HG03039 (cell line): Measurements from ENCODE around the gene NUDT3.
"Not testable (repeated sequence)": the region's sequence is repeated elsewhere in the genome, so short reads cannot be mapped to it uniquely, and the experiment has no call there.

Source experiments
- ATAC-seq: cut with Tn5 transposase; IDR thresholded peaks from one replicate; pipeline ENCODE4 v1.9.1; 2021; ENCODE audit warnings: mild to moderate bottlenecking, moderate library complexity; ENCODE audit not compliant: unreplicated experiment

NUDT3 gene

DNA sequence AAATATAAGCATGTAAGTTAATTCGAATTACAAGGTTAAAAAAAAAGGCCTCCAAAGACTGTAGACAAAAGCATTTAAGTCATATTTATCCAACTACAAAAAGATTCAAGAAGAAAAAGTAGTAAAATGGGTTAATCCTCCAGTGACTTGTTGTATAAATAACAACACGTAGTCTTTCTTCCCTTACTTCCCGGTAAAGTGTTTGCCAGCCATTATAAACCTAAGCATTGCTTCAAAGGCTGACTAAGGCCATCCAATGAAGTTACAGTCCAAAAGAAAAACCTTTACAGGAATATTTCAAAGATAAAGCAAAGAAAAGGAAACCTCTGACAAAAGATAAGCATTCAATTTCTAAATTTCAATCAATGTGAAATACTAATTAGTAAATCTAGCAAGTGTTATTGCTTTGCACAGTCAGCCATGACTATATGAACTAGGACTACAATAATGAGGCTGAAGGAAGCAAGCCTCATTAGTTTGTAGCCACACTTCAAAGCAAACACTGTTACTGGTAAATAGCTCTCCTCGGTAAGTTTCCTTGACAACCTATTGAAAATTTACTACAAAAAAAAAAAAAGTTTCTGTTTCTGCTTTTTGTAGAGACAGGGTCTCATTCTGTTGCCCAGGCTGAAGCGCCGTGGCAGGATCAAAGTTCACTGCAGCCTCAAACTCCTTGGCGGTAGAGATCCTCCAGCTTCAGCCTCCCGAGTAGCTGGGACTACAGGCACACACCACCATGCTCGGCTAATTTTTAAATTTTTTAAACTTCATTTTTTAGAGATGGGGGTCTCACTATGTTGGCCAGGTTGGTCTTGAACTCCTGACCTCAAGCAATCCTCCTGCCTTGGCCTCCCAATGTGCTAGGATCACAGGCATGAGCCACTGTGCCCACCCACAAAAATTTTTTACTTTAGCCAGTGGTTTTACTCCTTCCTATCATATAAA is 46.0 kb downstream of the NUDT3 start:
- ATAC-seq: no peak

DNA sequence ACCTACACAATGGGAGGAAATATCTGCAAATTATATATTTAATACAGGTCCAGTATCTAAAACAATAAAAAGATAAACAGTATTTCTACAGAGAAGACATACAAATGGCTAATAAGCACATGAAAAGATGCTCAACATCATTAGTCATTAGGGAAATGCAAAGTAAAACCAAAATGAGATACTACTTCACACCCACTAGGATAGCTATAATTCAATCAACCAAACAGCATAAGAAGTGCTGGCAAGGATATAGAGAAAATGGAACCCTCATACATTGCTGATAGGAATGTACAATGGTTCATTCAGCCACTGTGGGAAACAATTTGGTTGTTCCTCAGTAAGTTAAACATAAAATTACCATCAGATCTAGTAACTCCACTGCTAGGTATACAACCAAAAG is 48.7 kb downstream of the NUDT3 start:
- ATAC-seq: no peak

DNA sequence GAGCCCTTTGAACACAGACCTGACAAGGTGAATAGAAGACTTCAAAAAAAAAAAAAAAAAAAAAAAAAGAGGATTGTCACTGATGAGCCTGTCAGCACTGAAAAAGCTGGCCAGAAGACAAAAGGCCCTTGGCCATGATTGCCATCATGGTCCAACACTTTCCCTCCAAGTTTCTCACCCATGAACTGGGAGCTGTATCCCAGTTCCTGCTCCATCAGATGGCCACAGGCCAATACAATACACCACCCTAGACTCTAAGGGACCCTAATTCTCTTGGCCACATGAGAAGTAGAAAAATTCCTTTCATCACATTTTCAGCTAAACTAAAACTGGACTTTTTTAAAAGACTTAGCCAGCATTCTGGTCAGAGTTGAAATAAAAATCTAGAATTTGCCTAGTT is 50.2 kb downstream of the NUDT3 start:
- ATAC-seq: no peak

DNA sequence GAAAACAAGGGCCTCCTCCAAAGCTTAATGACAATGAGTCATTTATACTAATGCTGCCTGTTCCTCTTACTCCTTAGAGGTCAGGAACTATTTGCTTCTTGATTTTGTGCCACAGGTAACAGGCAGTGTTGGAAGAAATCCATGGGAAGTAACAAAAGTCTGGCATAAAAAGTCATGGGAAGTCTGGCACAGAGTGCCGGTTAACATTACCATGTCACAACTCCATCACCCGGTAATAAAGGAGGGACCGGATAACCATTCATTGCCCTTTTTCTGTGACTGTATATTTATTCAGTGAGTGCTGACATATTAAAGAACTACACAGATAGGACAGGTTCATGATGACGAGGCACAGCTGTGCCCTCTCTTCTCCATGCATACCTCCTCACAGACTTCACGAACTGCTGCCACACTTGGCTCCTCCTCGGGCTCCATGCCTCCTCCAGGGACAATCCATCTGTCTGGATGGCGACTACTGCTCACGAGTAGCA is 50.9 kb downstream of the NUDT3 start:
- no peak for ATAC-seq

DNA sequence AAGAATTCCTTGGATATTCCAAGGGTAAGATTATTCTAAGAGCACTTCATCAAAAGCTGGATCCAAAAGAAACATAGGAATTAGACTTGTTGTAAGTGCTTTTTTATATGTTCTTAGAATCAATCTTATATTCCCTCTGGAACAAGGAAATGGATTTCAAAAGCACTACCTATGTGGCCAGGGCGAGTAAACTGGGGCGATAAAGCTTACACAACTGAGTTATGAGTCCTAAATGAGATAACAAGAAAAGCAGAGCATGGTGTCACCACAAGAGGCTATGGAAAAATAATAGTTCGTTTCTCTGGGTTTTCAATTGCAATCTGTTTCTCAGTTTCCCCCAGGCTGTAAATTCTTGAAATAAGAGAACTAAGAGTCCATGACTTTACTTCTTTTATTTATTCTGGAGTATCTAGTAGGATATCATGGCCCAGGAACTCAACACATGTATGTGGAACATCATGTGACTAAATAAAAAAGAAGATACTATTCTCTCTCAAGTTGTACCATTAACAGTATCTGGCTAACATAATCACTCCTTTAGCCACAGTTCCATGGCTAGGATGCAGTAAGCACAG is 51.5 kb downstream of the NUDT3 start:
- ATAC-seq: no peak

DNA sequence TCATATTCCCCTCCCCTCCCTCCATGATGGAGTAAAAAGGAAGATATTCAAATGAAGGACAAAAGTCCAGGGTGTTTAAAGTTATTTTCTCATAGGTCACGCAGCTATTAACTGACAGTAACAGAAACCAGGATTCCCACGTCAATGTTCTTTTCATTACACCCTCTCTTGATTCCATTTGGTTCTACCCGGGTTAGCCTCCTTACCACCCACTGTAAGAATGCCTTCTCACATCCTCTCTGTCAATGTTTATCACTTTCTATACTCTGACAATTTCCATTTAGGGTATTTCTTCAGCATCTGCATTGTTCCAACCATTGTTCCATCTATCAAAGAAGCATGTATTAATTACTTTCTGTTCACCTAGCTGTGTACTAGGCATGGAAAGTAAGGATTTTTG is 52.1 kb downstream of the NUDT3 start:
- ATAC-seq: no peak

DNA sequence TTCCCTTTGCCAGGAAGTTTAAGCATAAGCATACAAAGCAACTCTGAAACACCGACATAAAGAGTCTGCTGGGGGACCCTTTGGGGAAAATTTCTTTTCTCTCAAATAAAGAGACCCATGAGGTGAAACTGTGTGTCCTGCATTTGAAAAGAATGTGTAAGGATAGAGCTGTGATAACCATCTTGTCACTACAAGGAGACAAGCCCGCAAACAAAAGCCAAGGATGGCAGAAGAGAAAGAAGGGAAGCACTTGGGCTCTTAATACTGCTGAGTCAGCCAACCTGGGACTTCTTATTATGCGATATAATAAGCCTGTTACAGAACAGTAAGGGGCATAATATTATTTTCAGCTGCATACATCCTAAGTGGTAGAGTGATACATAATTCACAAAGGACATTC is 52.5 kb downstream of the NUDT3 start:
- no peak for ATAC-seq

DNA sequence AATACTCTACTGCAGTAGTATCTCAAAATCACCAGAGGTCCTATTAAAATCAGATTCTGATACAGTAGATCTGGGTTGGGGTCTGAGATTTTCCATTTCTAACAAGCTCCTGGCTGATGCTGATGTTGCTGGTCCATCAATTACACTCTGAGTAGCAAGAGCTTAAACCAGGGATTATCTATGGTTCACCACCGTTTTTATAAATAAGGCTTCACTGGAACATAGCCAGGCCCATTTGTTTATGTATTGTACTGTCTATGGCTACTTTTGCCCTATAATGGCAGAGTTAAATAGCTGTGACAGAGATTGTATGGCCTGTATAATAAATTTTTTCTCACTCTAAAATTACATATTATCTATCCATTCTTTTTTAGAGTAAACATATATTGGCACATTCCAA is 53.0 kb downstream of the NUDT3 start:
- no peak for ATAC-seq

DNA sequence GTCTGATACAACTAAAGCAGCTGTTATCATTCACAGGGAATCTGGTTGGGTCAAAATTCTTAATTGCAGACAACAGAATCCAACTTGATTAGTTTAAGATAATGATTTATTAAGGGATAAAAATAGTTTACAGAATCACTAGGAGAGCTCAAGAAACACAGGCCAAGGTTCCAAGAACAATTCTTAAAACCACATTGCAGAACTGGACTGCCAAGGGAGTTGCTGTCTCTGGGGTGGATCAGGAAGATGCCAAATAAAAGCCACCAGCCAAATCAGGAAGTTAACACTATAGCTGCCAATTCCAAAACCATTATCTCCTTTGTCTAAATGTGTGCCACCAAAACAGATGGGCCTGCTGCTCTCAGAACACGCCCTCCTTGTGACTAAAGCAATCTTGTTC is 53.7 kb downstream of the NUDT3 start:
- no peak for ATAC-seq

DNA sequence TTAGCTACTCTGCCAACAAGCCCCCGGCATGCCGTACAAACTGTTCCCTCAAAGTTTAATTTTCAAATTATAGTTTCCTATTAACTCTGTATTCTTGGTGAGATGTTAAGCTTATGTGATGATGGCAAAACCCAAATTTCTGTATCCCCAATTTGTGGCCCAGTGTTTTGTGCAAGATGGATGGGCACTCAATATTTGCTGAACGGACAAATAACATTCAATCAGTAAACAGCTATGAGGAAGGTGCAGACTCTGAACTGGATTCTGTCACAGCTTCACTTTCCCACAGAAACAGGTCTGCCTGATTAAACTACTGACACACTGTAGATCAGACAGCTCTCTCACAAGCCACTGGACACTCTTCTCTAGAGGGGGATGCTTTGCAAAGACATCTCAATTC is 54.1 kb downstream of the NUDT3 start:
- no peak for ATAC-seq

DNA sequence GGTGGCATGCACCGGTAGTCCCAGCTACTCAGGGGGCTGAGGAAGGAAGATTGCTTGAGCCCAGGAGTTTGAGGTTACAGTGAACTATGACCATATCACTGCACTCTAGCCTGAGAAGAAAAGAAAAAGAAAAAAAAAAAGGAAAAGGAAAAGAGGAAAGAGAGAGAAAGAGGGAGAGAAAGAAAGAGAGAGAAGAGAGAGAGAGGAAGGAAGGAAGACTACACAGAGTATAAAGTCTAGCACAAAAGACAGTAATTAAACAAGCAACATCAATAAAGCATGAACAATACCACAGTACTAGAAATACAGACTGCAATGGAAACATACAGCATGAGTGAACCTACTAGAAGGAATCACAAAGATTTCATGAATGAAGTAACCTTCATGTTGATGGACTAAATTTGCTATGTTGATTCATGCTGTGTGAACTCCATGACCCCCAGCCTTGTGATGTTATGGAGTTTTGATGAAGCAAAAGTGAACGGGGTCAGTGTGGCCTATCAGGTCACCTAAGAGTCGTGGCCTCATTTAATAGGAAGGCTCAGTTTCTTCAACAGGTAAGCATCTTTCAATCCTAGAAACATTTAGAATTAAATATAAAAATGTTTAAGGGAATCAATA is 57.6 kb downstream of the NUDT3 start:
- no peak for ATAC-seq

DNA sequence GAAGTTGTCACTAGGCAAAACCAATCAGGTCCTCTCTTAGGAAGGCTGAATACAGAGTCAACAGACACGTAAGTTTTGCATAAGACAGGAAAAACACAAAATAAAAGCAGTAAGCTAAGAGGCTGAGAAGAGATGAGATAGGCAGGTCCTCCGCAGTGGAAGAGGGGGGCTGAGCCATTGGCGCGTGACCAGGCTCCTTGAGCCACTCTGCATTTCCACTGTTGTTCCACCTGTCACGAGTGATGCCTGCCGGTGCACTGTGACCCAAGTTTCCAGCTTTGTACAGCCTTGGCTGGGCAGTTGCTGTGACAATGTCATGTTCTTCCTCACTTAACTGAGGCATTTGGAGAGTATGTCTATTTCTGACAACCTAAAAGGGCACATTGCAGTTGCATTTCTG is 58.6 kb downstream of the NUDT3 start:
- no peak for ATAC-seq

DNA sequence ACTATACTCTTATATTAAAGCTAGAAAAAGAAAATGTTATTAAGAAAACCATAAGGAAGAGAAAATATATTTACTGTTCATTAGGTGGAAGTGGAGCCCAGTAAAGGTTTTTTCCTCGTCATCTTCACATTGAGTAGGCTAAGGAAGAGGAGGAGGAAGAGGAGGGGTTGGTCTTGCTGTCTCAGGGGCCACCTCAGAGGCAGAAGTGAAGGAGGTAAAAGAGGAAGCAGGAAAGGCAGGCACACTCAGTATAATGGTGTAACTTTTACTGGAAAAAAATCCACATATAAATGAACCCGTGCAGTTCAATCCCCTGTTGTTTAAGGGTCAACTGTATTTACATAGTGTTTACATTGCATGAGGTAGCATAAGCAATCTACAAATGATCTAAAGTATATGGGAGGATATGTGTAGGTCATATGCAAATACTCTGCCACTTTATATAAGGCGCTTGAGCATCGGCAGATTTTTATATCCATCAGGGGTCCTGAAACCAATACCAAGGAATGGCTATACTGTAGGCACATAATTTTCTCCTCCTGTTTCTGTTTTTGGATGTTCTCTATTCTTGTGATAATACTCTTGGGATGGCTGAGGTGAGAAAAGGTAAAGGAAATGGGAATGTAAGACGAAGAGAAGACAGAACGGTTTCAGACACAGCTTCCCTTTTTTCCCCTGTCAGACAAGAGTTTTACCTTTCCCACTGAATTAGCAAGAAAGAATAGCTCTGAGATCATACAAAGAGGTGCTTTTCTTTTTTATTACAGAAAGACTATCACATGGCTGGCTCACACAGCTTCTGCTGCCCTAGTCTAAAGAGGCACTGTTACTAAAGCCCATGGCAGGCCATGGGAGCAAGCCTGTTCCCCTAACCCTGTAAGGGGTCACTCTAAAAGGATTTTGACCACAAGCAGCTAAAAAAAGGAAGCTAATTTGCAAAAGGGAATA is 59.9 kb downstream of the NUDT3 start:
- ATAC-seq: no peak

DNA sequence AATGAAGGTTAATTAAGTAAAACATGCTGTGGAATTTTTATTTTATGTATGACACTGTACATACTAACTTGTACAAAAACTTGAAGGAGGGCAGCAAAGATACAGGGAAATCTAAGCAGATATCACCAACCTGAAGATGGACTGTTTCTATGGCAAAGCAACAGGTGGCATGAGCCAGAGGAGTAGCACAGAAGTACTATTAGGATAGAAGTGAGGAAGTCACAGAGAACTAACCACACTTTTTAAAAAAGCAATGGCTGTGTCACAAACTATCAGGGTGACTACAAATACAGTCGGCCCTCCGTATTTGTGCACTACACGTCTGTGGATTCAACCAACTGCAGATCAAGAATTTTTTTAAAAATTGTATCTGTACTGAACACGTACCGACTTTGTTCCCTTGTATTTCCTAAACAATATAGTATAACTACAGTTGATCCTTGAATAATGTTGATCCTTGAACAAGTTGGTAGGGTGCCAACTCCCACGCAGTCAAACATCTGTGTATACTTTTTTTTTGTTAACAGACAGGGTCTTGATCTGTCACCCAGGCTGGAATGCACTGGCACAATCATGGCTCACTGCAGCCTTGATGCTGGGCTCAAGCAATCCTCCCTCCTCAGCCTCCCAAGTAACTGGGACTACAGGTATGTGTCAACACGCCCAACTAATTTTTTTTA is 61.0 kb downstream of the NUDT3 start:
- ATAC-seq: no peak

DNA sequence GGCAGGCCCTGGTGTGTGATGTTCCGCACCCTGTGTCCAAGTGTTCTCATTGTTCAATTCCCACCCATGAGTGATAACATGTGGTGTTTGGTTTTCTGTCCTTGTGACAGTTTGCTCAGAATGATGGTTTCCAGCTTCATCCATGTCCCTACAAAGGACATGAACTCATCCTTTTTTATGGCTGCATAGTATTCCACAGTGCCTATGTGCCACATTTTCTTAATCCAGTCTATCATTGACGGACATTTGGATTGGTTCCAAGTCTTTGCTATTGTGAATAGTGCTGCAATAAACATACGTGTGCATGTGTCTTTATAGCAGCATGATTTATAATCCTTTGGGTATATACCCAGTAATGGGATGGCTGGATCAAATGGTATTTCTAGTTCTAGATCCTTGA is 62.7 kb downstream of the NUDT3 start:
- not testable (repeated sequence) for ATAC-seq

DNA sequence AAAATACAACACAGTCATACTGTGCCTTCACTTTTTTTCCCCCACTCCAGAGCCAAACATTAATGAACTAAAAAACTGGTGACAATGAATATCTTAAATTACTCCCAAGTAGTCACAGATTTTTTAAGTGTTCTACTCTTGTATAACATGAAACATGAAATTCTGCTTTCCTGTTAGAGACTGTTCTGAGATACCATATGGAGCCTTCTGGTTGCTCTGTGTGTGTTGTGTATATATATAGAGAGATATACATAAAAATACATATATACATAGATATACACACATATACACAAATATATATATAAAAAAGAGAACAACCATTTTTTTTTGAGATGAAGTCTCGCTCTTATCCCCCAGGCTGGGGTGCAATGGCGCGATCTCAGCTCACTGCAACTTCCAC is 63.5 kb downstream of the NUDT3 start:
- no peak for ATAC-seq

DNA sequence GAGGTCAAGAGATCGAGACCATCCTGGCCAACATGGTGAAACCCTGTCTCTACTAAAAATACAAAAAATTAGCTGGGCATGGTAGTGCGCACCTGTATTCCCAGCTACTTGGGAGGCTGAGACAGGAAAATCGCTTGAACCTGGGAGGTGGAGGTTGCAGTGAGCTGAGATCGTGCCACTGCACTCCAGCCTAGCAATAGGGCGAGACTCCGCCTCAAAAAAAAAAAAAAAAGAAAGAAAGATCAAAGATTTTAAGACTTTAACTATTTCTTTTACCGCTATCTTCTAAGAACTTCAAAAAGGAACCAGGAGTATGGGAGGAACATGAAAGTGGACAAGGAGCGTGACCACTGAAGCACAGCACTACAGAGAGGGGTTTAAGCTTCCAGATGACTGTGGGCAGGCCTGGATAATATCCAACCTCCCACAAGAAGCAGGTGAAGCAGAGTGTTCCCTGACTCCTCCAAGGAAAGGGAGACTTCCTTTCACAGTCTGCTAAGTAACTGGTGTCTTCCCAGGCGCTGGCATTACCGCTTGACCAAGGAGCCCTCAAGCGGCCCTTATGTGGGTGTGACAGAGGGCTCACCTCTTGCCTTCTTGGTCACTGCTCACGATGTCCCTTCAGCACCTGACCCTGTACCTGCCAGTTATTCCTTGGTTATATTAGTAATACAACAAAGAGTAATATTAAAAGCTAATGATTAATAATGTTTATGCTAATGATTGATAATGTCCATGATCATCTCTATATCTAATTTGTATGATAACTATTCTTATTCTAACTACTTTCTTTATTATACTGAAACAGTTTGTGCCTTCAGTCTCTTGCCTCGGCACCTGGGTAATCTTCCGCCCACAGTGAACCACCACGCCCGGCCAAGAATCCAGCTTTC is 64.9 kb downstream of the NUDT3 start:
- ATAC-seq: not testable (repeated sequence)

DNA sequence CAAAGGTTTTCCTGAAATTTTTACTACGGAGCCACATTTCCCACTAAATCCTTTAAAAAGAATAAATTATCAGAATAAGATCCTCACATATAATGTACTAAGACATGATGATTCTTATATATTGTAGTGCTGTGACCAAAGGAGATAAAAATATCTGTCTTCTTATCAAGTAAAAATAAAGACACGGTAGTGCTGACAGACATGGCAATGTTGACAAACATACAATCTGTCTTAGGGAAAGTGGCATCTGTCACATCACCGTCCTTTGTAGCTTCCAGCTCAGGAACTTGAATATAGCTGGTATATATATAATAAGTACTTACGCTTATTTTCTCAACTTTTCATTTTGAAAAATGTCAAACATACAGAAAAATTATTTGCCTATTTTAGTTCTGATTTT is 66.8 kb downstream of the NUDT3 start:
- ATAC-seq: no peak

DNA sequence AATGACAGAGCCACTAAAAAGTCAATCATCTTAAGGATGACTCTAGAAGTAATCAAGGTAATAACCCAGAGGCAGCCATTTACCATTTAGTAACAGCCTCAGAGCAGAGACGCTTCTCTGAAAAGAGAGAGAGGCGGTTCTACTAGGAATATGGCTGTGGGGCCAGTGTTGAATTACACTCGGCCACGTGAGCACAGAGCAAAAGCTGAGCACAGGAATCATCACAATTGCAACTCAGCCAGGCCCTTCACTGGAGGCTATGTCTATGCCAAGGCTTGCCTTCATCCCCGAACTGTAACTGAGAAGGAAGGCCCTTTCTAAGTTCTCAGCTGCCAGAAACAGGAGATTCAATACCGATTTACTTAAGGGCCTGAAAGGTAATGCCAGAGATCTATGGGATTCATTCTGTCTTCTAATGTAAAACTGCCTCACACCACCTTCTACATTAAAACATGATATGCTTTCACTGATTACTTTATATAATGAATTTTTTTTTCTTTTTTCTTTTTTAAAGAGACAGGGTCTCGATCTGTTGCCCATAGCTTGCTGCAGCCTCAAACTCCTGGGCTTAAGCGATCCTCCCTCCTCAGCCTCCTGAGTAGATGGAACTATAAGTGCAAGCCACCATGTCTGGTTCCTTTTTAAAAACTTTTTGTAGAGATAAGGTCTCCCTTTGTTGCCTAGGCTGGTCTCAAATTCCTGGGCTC is 67.6 kb downstream of the NUDT3 start:
- no peak for ATAC-seq
